OCI-LY1 (cell line): ENCODE measurements around the gene CHD5.

Experiments used
- H2AFZ ChIP-seq: fragments of 200-600 bp; sonication (generic), shearing (Covaris generic); 2 replicates; pipeline ENCODE4 v1.6.0; 2014; ENCODE audit warnings: antibody characterized with exemption, mild to moderate bottlenecking, low read length
- H3F3A ChIP-seq: fragments of 200-600 bp; sonication (generic), shearing (Covaris generic); 2 replicates; pipeline ENCODE4 v1.6.0; 2014; ENCODE audit warnings: mild to moderate bottlenecking, antibody characterized with exemption, low read length, moderate library complexity; ENCODE audit not compliant: insufficient read depth
- H3K27ac ChIP-seq: fragments of 200-600 bp; sonication (generic); 2 replicates; pipeline ENCODE4 v1.5.1; 2014; ENCODE audit warnings: low read length, mixed run types, mild to moderate bottlenecking, low read depth; ENCODE audit not compliant: poor library complexity, severe bottlenecking
- H3K27me3 ChIP-seq: fragments of 200-600 bp; sonication (generic); 2 replicates; pipeline ENCODE4 v1.6.0; 2014; ENCODE audit warnings: antibody characterized with exemption, mild to moderate bottlenecking, low read length, moderate library complexity; ENCODE audit not compliant: insufficient read depth
- H3K36me3 ChIP-seq: fragments of 200-600 bp; sonication (generic); 2 replicates; pipeline ENCODE4 v1.6.1; 2014; ENCODE audit warnings: mild to moderate bottlenecking, antibody characterized with exemption, low read length, moderate library complexity, mixed read lengths; ENCODE audit not compliant: insufficient read depth
- H3K4me1 ChIP-seq: fragments of 200-600 bp; sonication (generic); 2 replicates; pipeline ENCODE4 v1.5.1; 2014; ENCODE audit warnings: mild to moderate bottlenecking, low read length, moderate library complexity; ENCODE audit not compliant: insufficient read depth, severe bottlenecking
- H3K4me2 ChIP-seq: fragments of 200-600 bp; sonication (generic), shearing (Covaris generic); 2 replicates; pipeline ENCODE4 v1.6.1; 2014; ENCODE audit warnings: low read length
- H3K4me3 ChIP-seq: fragments of 200-600 bp; sonication (generic); 2 replicates; pipeline ENCODE4 v1.5.1; 2014; ENCODE audit warnings: low read length, low read depth, mild to moderate bottlenecking, mixed read lengths; ENCODE audit not compliant: poor library complexity, severe bottlenecking
- H3K79me2 ChIP-seq: fragments of 200-600 bp; shearing (Covaris generic); 2 replicates; pipeline ENCODE4 v1.6.1; 2016; ENCODE audit warnings: mixed run types, low read length, mixed read lengths; ENCODE audit not compliant: insufficient read depth
- H3K9ac ChIP-seq: fragments of 200-600 bp; sonication (generic), shearing (Covaris generic); 2 replicates; pipeline ENCODE4 v1.6.1; 2014; ENCODE audit warnings: mild to moderate bottlenecking, low read length, mixed read lengths
- H3K9me2 ChIP-seq: fragments of 200-600 bp; sonication (generic), shearing (Covaris generic); 2 replicates; pipeline ENCODE4 v1.6.1; 2014; ENCODE audit warnings: low read depth, mild to moderate bottlenecking, low read length, mixed read lengths
- H3K9me3 ChIP-seq: fragments of 200-600 bp; shearing (Covaris generic); 2 replicates; pipeline ENCODE4 v1.6.1; 2014; ENCODE audit warnings: low read length, mixed read lengths
- H4K20me1 ChIP-seq: fragments of 200-600 bp; sonication (generic), shearing (Covaris generic); 2 replicates; pipeline ENCODE4 v1.6.0; 2016; ENCODE audit warnings: mild to moderate bottlenecking, low read length; ENCODE audit not compliant: insufficient read depth
- EZH2 ChIP-seq: fragments of 200-600 bp; sonication (generic), shearing (Covaris generic); IDR thresholded peaks from 2 replicates; pipeline ENCODE4 v1.8.0; 2017; ENCODE audit warnings: borderline replicate concordance, mixed run types, mild to moderate bottlenecking, antibody characterized with exemption, low read length, moderate library complexity, mixed read lengths
- TF ChIP-seq, protein P1 (sequence below): fragments of 200-600 bp; sonication (generic), shearing (Covaris generic); IDR thresholded peaks from 2 replicates; pipeline ENCODE4 v1.5.1; 2017; ENCODE audit warnings: mild to moderate bottlenecking, antibody characterized with exemption, low read length, moderate library complexity, mixed read lengths

CHD5 gene

DNA sequence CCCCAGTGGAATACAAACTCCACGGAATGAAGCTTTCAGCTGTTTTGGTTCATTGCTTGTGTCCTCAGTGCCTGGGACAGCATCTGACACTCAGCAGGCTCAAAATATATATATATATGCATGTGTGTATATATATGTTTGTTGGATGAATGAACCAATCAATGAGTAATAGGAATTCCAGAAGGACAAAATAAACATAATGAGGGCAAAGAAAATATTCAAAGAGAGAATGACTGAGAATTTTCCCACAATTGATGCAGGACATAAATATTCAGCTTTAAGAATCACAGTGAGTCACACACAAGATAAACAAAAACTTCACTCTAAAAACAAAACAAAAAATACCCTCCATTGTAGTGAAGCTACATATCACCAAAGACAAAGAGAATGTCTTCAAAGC lies 64.0 kb downstream of the CHD5 start:
- Histone ChIP-seq H3K9ac (no peak overlapping the region), H3K4me3 (no peak overlapping the region), H3K27me3 (no peaks in the 10 kb centered on the region), H4K20me1 (no peaks in the 10 kb centered on the region), H3K36me3 (no peaks in the 10 kb centered on the region), H3K9me2 (no peaks in the 10 kb centered on the region), H3K9me3 (0 out of 2 replicates have a peak, but pooled peaks cover 2% of the 10 kb centered on the region), H3K27ac (no peak overlapping the region), H3K4me2 (no peak overlapping the region), H2AFZ (no peak overlapping the region), H3F3A (no peaks in the 10 kb centered on the region), H3K4me1 (no peaks in the 10 kb centered on the region), H3K79me2 (no peaks in the 10 kb centered on the region)
- TF ChIP-seq EZH2: no peak
- TF ChIP-seq, protein P1, sequence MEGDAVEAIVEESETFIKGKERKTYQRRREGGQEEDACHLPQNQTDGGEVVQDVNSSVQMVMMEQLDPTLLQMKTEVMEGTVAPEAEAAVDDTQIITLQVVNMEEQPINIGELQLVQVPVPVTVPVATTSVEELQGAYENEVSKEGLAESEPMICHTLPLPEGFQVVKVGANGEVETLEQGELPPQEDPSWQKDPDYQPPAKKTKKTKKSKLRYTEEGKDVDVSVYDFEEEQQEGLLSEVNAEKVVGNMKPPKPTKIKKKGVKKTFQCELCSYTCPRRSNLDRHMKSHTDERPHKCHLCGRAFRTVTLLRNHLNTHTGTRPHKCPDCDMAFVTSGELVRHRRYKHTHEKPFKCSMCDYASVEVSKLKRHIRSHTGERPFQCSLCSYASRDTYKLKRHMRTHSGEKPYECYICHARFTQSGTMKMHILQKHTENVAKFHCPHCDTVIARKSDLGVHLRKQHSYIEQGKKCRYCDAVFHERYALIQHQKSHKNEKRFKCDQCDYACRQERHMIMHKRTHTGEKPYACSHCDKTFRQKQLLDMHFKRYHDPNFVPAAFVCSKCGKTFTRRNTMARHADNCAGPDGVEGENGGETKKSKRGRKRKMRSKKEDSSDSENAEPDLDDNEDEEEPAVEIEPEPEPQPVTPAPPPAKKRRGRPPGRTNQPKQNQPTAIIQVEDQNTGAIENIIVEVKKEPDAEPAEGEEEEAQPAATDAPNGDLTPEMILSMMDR: no peak

DNA sequence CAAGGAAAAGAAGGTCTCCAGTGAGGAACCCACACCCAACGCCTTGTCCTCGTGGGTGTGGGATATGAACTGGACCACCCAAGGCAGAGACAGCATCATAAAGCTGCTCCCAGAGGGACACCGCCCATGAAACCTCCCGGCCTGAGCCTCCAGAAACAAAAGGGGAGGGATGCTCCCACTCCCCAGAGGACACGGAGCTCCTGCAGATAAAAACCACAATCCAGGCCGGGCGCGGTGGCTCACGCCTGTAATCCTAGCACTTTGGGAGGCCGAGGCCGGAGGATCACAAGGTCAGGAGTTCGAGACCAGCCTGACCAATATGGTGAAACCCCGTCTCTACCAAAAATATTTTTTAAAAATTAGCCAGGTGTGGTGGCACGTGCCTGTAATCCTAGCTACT lies 66.4 kb downstream of the CHD5 start:
- Histone ChIP-seq H3F3A (no peaks in the 10 kb centered on the region), H3K79me2 (no peaks in the 10 kb centered on the region), H3K4me1 (no peaks in the 10 kb centered on the region), H3K4me3 (no peak overlapping the region), H4K20me1 (no peaks in the 10 kb centered on the region), H3K9me3 (0 out of 2 replicates have a peak, but pooled peaks cover 2% of the 10 kb centered on the region), H3K27me3 (no peaks in the 10 kb centered on the region), H3K4me2 (no peak overlapping the region), H3K9ac (no peak overlapping the region), H2AFZ (no peak overlapping the region), H3K9me2 (no peaks in the 10 kb centered on the region), H3K36me3 (no peaks in the 10 kb centered on the region), H3K27ac (no peak overlapping the region)
- TF ChIP-seq EZH2: no peak
- TF ChIP-seq, protein P1: no peak

DNA sequence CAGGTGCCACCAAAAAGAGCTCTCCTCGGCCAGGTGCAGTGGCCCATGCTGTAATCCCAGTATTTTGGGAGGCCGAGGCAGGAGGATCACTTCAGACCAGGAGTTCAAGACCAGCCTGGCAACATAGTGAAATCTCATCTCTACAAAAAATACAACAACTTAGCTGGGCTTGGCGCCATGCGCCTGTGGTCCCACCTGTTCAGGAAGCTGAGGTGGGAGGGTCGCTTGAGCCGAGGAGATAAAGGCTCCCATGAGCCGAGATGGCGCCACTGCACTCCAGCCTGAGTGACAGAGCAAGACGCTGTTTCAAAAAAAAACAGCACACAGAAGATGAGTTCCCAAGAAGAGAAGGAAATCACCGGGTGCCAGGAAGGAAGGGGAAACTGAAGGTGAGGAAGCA lies 67.0 kb downstream of the CHD5 start:
- H3K27me3 ChIP-seq: no peaks in the 10 kb centered on the region
- H3K9ac ChIP-seq: no peak overlapping the region
- no peak overlapping the region for H2AFZ ChIP-seq
- H3K27ac ChIP-seq: no peak overlapping the region
- 0 out of 2 replicates have a peak, but pooled peaks cover 2% of the 10 kb centered on the region for H3K9me3 ChIP-seq
- TF ChIP-seq, protein P1: no peak
- no peak for TF ChIP-seq EZH2
- no peaks in the 10 kb centered on the region for H3K9me2 ChIP-seq
- no peaks in the 10 kb centered on the region for H3K4me1 ChIP-seq
- H3K36me3 ChIP-seq: no peaks in the 10 kb centered on the region
- H3K4me3 ChIP-seq: no peak overlapping the region
- H3K4me2 ChIP-seq: no peak overlapping the region
- H4K20me1 ChIP-seq: no peaks in the 10 kb centered on the region
- H3F3A ChIP-seq: no peaks in the 10 kb centered on the region
- H3K79me2 ChIP-seq: no peaks in the 10 kb centered on the region
